Sigmoid colon (tissue), 4 donors: ENCODE data around the gene ARHGEF10L.

Experiments used
- CTCF ChIP-seq, 4 experiments: fragments of 450-650 bp in 3 of 4; fragments of 200-600 bp in 1 of 4; IDR thresholded peaks; one replicate each; pipeline ENCODE4 v1.5.1; 2016 to 2019; ENCODE audit warnings: antibody characterized with exemption in 4 of 4, mild to moderate bottlenecking in 3 of 4, moderate library complexity in 2 of 4
- POLR2A ChIP-seq, 2 donors: fragments of 450-650 bp; IDR thresholded peaks; one replicate each; pipeline ENCODE4 v1.6.1; 2016; ENCODE audit warnings: antibody characterized with exemption in 2 of 2, mild to moderate bottlenecking in 2 of 2, moderate library complexity in 2 of 2
- POLR2AphosphoS5 ChIP-seq, 4 donors: sonication (generic); formaldehyde crosslinking; IDR thresholded peaks; one replicate each; pipeline ENCODE4 v1.6.1; 2017; ENCODE audit warnings: antibody characterized with exemption in 4 of 4

- TF ChIP-seq CTCF (IDR thresholded peaks at IDR 0.05) (no peak), POLR2AphosphoS5 (IDR thresholded peaks at IDR 0.05) (no peak), POLR2A (IDR thresholded peaks at IDR 0.05) (no peak)
Measured at GRCh38 chr1:17746920-17747319, 207.4 kb downstream of the ARHGEF10L start.
